HepG2 (cell line): Measurements from ENCODE around the gene IZUMO4. TPM values are rescaled to one million over a fixed set of nuclear protein-coding genes. Genes with fewer than 3 reads are reported as not detected.

Experiments
- ATAC-seq: fragments of 200-7000 bp; cut with Tn5 transposase; 3 replicates; pipeline ENCODE4 v1.9.1; 2020; ENCODE audit warnings: mild to moderate bottlenecking, moderate library complexity
- BruUV-seq: library from RNA; stranded (reverse); fragments of 400-500 nt; replicated peaks from 2 replicates; lab custom pipeline; 2021; lab: Mats Ljungman, UMichigan
- CTCF ChIA-PET: fragments of 300-600 bp; formaldehyde crosslinking; extraction: SDS; loops from one replicate; lab custom pipeline; 2021; ENCODE audit warnings: low total read pairs, inconsistent platforms, low intra/inter-chr PET ratio; lab: Yijun Ruan, JAX
- POLR2A ChIA-PET: fragments of 350-600 bp; sonication (Branson Sonifier 250); formaldehyde crosslinking; loops from one replicate; lab custom pipeline; 2020; ENCODE audit warnings: antibody characterized with exemption, inconsistent platforms; lab: Yijun Ruan, JAX
- DNase-seq: peaks from one replicate; pipeline ENCODE4 v3.0.0-alpha.2; 2015; ENCODE audit warnings: low spot score
- FAIRE-seq: peaks from 3 replicates; lab custom pipeline; 2011; peaks lifted over from hg19 to GRCh38; lab: Jason Lieb, UNC
- H2AFZ ChIP-seq: one replicate; pipeline ENCODE4 v1.6.1; 2011; ENCODE audit warnings: low read length, inconsistent platforms
- H3K27ac ChIP-seq: fragments of 300-600 bp; 3 replicates; pipeline ENCODE4 v1.8.0; 2011; ENCODE audit warnings: mixed run types, mild to moderate bottlenecking, mixed read lengths, low read length, inconsistent platforms; ENCODE audit not compliant: insufficient read depth; ENCODE audit errors: extremely low read length
- H3K27me3 ChIP-seq, 2 experiments: fragments of 200-600 bp in 1 of 2; 2 replicates in 1 of 2; 3 replicates in 1 of 2; pipeline versions ENCODE4 v1.6.0 to v1.8.0; 2011; ENCODE audit warnings: low read length in 2 of 2, mild to moderate bottlenecking in 2 of 2, moderate library complexity in 2 of 2, inconsistent platforms in 1 of 2; ENCODE audit not compliant: insufficient read depth in 2 of 2, control insufficient read depth in 1 of 2
- H3K36me3 ChIP-seq, 2 experiments: fragments of 200-600 bp in 1 of 2; replicated peaks in 1 of 2; 2 replicates in 1 of 2; 3 replicates in 1 of 2; pipeline versions ENCODE4 v1.5.1 to v1.8.0; 2011; ENCODE audit warnings: low read length in 2 of 2, inconsistent platforms in 1 of 2; ENCODE audit not compliant: insufficient read depth in 2 of 2, control insufficient read depth in 1 of 2
- H3K4me1 ChIP-seq: 2 replicates; pipeline ENCODE4 v1.5.1; 2012; ENCODE audit warnings: low read length, inconsistent platforms; ENCODE audit not compliant: insufficient read depth
- H3K4me2 ChIP-seq: 2 replicates; pipeline ENCODE4 v1.6.0; 2011; ENCODE audit warnings: low read depth, low read length, inconsistent platforms
- H3K4me3 ChIP-seq, 3 experiments: fragments of 200-600 bp in 1 of 3; sonication (generic), shearing (Covaris generic) in 1 of 3; replicated peaks in 1 of 3; 2 replicates each; pipeline ENCODE4 v1.5.1; 2011 to 2016; ENCODE audit warnings: low read length in 3 of 3, inconsistent platforms in 2 of 3, low read depth in 2 of 3, mild to moderate bottlenecking in 2 of 3, control low read depth in 1 of 3, mixed read lengths in 1 of 3; ENCODE audit not compliant: insufficient read depth in 1 of 3
- H3K79me2 ChIP-seq: one replicate; pipeline ENCODE4 v1.6.1; 2011; ENCODE audit warnings: low read length, inconsistent platforms; ENCODE audit not compliant: insufficient read depth
- H3K9ac ChIP-seq: 2 replicates; pipeline ENCODE4 v1.6.0; 2011; ENCODE audit warnings: mild to moderate bottlenecking, low read depth, low read length, inconsistent platforms; ENCODE audit not compliant: insufficient read depth
- H3K9me3 ChIP-seq: 2 replicates; pipeline ENCODE4 v1.5.1; 2012; ENCODE audit warnings: mild to moderate bottlenecking, low read length
- H4K20me1 ChIP-seq: 2 replicates; pipeline ENCODE4 v1.6.0; 2011; ENCODE audit warnings: inconsistent platforms, mild to moderate bottlenecking, low read length, moderate library complexity; ENCODE audit not compliant: insufficient read depth
- ATF7-NPFF ChIP-seq: sonication (generic); formaldehyde crosslinking; IDR thresholded peaks from 2 replicates; pipeline ENCODE4 v1.8.1; 2023; ENCODE audit warnings: mild to moderate bottlenecking, low read depth, missing genetic modification reagents, moderate library complexity
- CBX2 ChIP-seq, 2 experiments: fragments of 200-600 bp in 1 of 2; sonication (generic); formaldehyde crosslinking in 1 of 2; IDR thresholded peaks; 2 replicates each; pipeline versions ENCODE4 v1.7.0 to v1.8.1; 2018 to 2022; ENCODE audit warnings: low read depth in 2 of 2, low read length in 1 of 2, mild to moderate bottlenecking in 1 of 2, missing genetic modification reagents in 1 of 2
- CREM ChIP-seq, 2 experiments: sonication (generic) in 1 of 2; formaldehyde crosslinking in 1 of 2; IDR thresholded peaks; 2 replicates each; pipeline versions ENCODE4 v1.4.0 to v1.6.1; 2016 to 2020; ENCODE audit warnings: antibody characterized with exemption in 1 of 2, mild to moderate bottlenecking in 1 of 2, missing genetic modification reagents in 1 of 2
- FOXP4 ChIP-seq: sonication (generic); formaldehyde crosslinking; IDR thresholded peaks from 2 replicates; pipeline ENCODE4 v1.4.0; 2020; ENCODE audit warnings: missing genetic modification reagents
- HIVEP1 ChIP-seq: sonication (generic); formaldehyde crosslinking; IDR thresholded peaks from 2 replicates; pipeline ENCODE4 v1.4.0; 2020; ENCODE audit warnings: mild to moderate bottlenecking, missing genetic modification reagents
- HOXA3 ChIP-seq: sonication (generic); formaldehyde crosslinking; IDR thresholded peaks from 2 replicates; pipeline ENCODE4 v1.5.0; 2020; ENCODE audit warnings: missing genetic modification reagents
- MIER2 ChIP-seq: IDR thresholded peaks from 2 replicates; pipeline ENCODE4 v1.6.1; 2016; ENCODE audit warnings: missing biosample characterization, missing genetic modification reagents
- PITX1 ChIP-seq: sonication (generic); formaldehyde crosslinking; IDR thresholded peaks from 2 replicates; pipeline ENCODE4 v1.5.1; 2020; ENCODE audit warnings: mild to moderate bottlenecking, missing genetic modification reagents
- SNAPC4 ChIP-seq: sonication (generic); formaldehyde crosslinking; IDR thresholded peaks from 2 replicates; pipeline ENCODE4 v1.4.0; 2020; ENCODE audit warnings: mild to moderate bottlenecking, missing genetic modification reagents
- THYN1 ChIP-seq: sonication (generic); formaldehyde crosslinking; IDR thresholded peaks from 2 replicates; pipeline ENCODE4 v1.8.1; 2023; ENCODE audit warnings: low read depth, mild to moderate bottlenecking, moderate library complexity, missing genetic modification reagents, borderline replicate concordance
- XRCC5 ChIP-seq: fragments of 200-400 bp; formaldehyde crosslinking; optimal IDR thresholded peaks from 2 replicates; pipeline ENCODE3; 2017; ENCODE audit warnings: mild to moderate bottlenecking, low read length
- ZIK1 ChIP-seq: sonication (generic); formaldehyde crosslinking; IDR thresholded peaks from 2 replicates; pipeline ENCODE4 v1.5.0; 2020; ENCODE audit warnings: mild to moderate bottlenecking, low read depth, missing genetic modification reagents, borderline replicate concordance
- ZNF101 ChIP-seq: sonication (generic); formaldehyde crosslinking; IDR thresholded peaks from 2 replicates; pipeline ENCODE4 v1.4.0; 2020; ENCODE audit warnings: mild to moderate bottlenecking, low read depth, missing genetic modification reagents, borderline replicate concordance
- ZNF614 ChIP-seq: IDR thresholded peaks from 2 replicates; pipeline ENCODE4 v1.6.1; 2018; ENCODE audit warnings: missing biosample characterization, missing genetic modification reagents, inconsistent platforms, borderline replicate concordance
- ZNF674 ChIP-seq: sonication (generic); formaldehyde crosslinking; IDR thresholded peaks from 2 replicates; pipeline ENCODE4 v1.5.0; 2020; ENCODE audit warnings: low read depth, mild to moderate bottlenecking, missing genetic modification reagents
- WGBS: methylation state at CpG from one replicate; pipeline ENCODE4 v1.1.6; 2017; ENCODE audit warnings: low lambda C conversion rate; 5-methylcytosine and 5-hydroxymethylcytosine counted together
- in situ Hi-C: cut with HindIII; loops from 2 replicates; pipeline ENCODE4 v1.10.0; 2017; ENCODE audit warnings: low pct_unique_long_range_greater_than_20kb; ENCODE audit not compliant: extremely low pct_ligation_motif_present
- intact Hi-C: fragments of 100-400 bp; cut with micrococcal nuclease; formaldehyde crosslinking; loops from one replicate; pipeline ENCODE4 v1.10.0; 2022; ENCODE audit not compliant: unreplicated experiment
- polyA plus RNA-seq, 8 experiments: library from polyadenylated mRNA; depleted of rRNA in 3 of 8; stranded (reverse) in 7 of 8; unstranded in 1 of 8; fragments of >200 nt; fragmentation: Illumina TruSeq in 4 of 8; extraction: Trizol in 4 of 8; gene quantifications; 2 replicates each; pipeline versions ENCODE4 v1.2.1 to v1.2.3, GENCODE V29; 2011 to 2016; ENCODE audit warnings: low read depth in 4 of 8, missing spikeins in 1 of 8, mixed read lengths in 1 of 8; ENCODE audit not compliant: insufficient read depth in 1 of 8
- total RNA-seq, 5 experiments: library from RNA; depleted of rRNA; stranded (reverse); fragments of >200 nt; fragmentation: Illumina TruSeq; extraction: Trizol; gene quantifications; 2 replicates each; pipeline ENCODE4 v1.2.3, GENCODE V29; 2016; ENCODE audit warnings: low read depth in 1 of 5

Gene IZUMO4
- total and polyA plus RNA-seq, 2 of the 13 experiments (the other 11 are each of a cell fraction or from before 2014, with no cell fraction given), result 0.77 to 3.9 TPM

GRCh38 chr19:2059422-2060201 lies 37.1 kb upstream of the IZUMO4 start:
- no TSS peak for BruUV-seq
- no peaks in the 10 kb centered on the region for H3K79me2 ChIP-seq
- peak overlapping the region; percentile 95 for H3K9ac ChIP-seq
- H3K27ac ChIP-seq, result peak overlapping the region; percentile 100
- H3K9me3 ChIP-seq, result no peaks in the 10 kb centered on the region
- H3K4me2 ChIP-seq, result peak overlapping the region; percentile 97
- H3K4me1 ChIP-seq, result peaks cover 81% of the 10 kb centered on the region
- in situ Hi-C loops (loop anchor here (5.0 to 10.0 kb wide), 2 partner anchors 37 to 125 kb away; no protein-coding TSS in a partner anchor), intact Hi-C loops (no loop called here)
- no peak overlapping the region for H2AFZ ChIP-seq
- H3K4me3 ChIP-seq, result peak overlapping the region; percentile 61 to 86 (median 76)
- ChIA-PET CTCF (no interaction called here), POLR2A (interaction anchor here (0.6 to 3.8 kb wide), 17 partner anchors 8 to 368 kb away, joined by 3 to 40 read pairs (median 3); partner anchors contain the start of gene MKNK2)
- ATAC-seq (peak; percentile 74), DNase-seq (peak; percentile 89), FAIRE-seq (peak; percentile 96)
- WGBS, result 18% methylated on average over 8 of the region's 24 CpGs
- no peaks in the 10 kb centered on the region for H4K20me1 ChIP-seq
- no peaks in the 10 kb centered on the region for H3K36me3 ChIP-seq
- no peaks in the 10 kb centered on the region; a peak in 1 of 5 replicates for H3K27me3 ChIP-seq
- TF ChIP-seq ZNF674 (0 out of 2 replicates have a peak, but pooled peaks have one; percentile 69), MIER2 (CRISPR knock-in tag) (peak; percentile 27; the same call in 1 of the 2 replicates), XRCC5 (peak; percentile 64), PITX1 (CRISPR knock-in tag) (peak; percentile 82), THYN1 (0 out of 2 replicates have a peak, but pooled peaks have one; percentile 37), ZIK1 (CRISPR knock-in tag) (peak; percentile 95), CREM (IDR thresholded peaks at IDR 0.05) (peak; percentile 54; the same call in 1 of the 2 replicates), CREM (CRISPR knock-in tag; IDR thresholded peaks at IDR 0.05) (no peak), ATF7-NPFF (CRISPR knock-in tag) (peak; percentile 35; the same call in 1 of the 2 replicates), CBX2 (IDR thresholded peaks at IDR 0.05; ENCODE audit: low read depth, low read length) (no peak), CBX2 (CRISPR knock-in tag; IDR thresholded peaks at IDR 0.05; ENCODE audit: low read depth) (no peak), FOXP4 (CRISPR knock-in tag) (peak; percentile 43), HOXA3 (CRISPR knock-in tag) (peak; percentile 62; the same call in 1 of the 2 replicates), ZNF101 (CRISPR knock-in tag) (no peak), ZNF614 (peak; percentile 57; the same call in 1 of the 2 replicates), SNAPC4 (CRISPR knock-in tag) (peak; percentile 79; the same call in 1 of the 2 replicates), HIVEP1 (CRISPR knock-in tag) (peak; percentile 63; the same call in 1 of the 2 replicates)
